GM12891 (cell line): Measurements from ENCODE around the gene ST6GAL1.

Experiments used
- POLR2A ChIP-seq: IDR thresholded peaks from 2 replicates; pipeline ENCODE4 v1.6.1; 2011; ENCODE audit warnings: low read depth, low read length, control low read depth
- POLR2AphosphoS5 ChIP-seq: IDR thresholded peaks from 2 replicates; pipeline ENCODE4 v1.6.1; 2011; ENCODE audit warnings: low read depth, low read length, control low read depth

DNA sequence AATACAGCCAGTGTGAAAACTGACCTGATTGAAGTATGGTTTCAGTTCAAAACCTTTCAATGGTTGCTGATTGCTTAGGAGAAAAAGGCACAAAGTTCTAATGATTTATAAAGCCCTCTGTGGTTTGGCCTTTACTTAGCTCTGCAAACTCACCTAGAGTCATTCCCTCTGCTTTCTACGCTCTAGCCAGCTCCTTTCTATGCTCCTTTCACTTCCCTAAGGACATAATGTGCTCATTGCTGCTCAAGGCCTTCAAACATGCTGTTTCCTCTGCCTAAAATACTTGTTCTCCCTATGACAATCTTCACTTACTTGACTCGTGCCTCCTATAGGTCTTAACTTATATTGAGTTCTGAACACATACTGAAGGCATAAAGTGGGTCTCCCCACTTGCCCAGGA is 190.0 kb downstream of the ST6GAL1 start:
- TF ChIP-seq POLR2AphosphoS5 = no peak
- TF ChIP-seq POLR2A = no peak
